Measurements from ENCODE around the gene DMPK. TPM values are rescaled to one million over a fixed set of nuclear protein-coding genes. Genes with fewer than 3 reads are reported as not detected.
A peak's percentile ranks its signal among the peaks of the same experiment; 100 is the strongest.

Gene DMPK
- total and polyA plus RNA-seq, 2 experiments from 2014 or later: 9.8 to 24.0 TPM

GRCh38 chr19:45770192-45771101 is 11.8 kb downstream of the DMPK start:
- H3K4me3 Mint-ChIP-seq: peak overlapping the region; percentile 91
- peak overlapping the region; percentile 99 for H3K27ac Mint-ChIP-seq
- no peaks in the 10 kb centered on the region for H3K79me2 ChIP-seq (replicated peaks; ENCODE audit: insufficient read depth)
- H4K20me1 ChIP-seq (replicated peaks; ENCODE audit: insufficient read depth): peaks cover 3% of the 10 kb centered on the region; the same call in 1 of the 2 replicates
- H3K27me3 Mint-ChIP-seq (ENCODE audit: insufficient read depth, low read depth, poor library complexity): peaks cover 35% of the 10 kb centered on the region
- peaks cover 29% of the 10 kb centered on the region for H3F3A ChIP-seq (replicated peaks; ENCODE audit: low read depth)
- no peaks in the 10 kb centered on the region; the same call in 2 of the 3 replicates for H3K9me3 Mint-ChIP-seq
- H3K4me3 ChIP-seq: peak overlapping the region; percentile 76
- peaks cover 20% of the 10 kb centered on the region for H3K4me1 Mint-ChIP-seq
- H3K4me2 ChIP-seq: peak overlapping the region; percentile 99
- H3K27me3 ChIP-seq (ENCODE audit: insufficient read depth): no peaks in the 10 kb centered on the region
- ATAC-seq (peak; percentile 61), DNase-seq (ENCODE audit: low spot score) (peak; percentile 99)
- 0 out of 2 replicates have a peak, but pooled peaks have one; percentile 34 for TF ChIP-seq ETS1 (IDR thresholded peaks at IDR 0.05)
- TF ChIP-seq, protein P1, sequence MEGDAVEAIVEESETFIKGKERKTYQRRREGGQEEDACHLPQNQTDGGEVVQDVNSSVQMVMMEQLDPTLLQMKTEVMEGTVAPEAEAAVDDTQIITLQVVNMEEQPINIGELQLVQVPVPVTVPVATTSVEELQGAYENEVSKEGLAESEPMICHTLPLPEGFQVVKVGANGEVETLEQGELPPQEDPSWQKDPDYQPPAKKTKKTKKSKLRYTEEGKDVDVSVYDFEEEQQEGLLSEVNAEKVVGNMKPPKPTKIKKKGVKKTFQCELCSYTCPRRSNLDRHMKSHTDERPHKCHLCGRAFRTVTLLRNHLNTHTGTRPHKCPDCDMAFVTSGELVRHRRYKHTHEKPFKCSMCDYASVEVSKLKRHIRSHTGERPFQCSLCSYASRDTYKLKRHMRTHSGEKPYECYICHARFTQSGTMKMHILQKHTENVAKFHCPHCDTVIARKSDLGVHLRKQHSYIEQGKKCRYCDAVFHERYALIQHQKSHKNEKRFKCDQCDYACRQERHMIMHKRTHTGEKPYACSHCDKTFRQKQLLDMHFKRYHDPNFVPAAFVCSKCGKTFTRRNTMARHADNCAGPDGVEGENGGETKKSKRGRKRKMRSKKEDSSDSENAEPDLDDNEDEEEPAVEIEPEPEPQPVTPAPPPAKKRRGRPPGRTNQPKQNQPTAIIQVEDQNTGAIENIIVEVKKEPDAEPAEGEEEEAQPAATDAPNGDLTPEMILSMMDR (conservative IDR thresholded peaks at IDR 0.05; ENCODE audit: low read depth in 2 of 2): peak; percentile 68 to 79
- peak; percentile 91 for TF ChIP-seq POLR2AphosphoS5 (IDR thresholded peaks at IDR 0.05; ENCODE audit: low read depth)
- TF ChIP-seq, protein P2, sequence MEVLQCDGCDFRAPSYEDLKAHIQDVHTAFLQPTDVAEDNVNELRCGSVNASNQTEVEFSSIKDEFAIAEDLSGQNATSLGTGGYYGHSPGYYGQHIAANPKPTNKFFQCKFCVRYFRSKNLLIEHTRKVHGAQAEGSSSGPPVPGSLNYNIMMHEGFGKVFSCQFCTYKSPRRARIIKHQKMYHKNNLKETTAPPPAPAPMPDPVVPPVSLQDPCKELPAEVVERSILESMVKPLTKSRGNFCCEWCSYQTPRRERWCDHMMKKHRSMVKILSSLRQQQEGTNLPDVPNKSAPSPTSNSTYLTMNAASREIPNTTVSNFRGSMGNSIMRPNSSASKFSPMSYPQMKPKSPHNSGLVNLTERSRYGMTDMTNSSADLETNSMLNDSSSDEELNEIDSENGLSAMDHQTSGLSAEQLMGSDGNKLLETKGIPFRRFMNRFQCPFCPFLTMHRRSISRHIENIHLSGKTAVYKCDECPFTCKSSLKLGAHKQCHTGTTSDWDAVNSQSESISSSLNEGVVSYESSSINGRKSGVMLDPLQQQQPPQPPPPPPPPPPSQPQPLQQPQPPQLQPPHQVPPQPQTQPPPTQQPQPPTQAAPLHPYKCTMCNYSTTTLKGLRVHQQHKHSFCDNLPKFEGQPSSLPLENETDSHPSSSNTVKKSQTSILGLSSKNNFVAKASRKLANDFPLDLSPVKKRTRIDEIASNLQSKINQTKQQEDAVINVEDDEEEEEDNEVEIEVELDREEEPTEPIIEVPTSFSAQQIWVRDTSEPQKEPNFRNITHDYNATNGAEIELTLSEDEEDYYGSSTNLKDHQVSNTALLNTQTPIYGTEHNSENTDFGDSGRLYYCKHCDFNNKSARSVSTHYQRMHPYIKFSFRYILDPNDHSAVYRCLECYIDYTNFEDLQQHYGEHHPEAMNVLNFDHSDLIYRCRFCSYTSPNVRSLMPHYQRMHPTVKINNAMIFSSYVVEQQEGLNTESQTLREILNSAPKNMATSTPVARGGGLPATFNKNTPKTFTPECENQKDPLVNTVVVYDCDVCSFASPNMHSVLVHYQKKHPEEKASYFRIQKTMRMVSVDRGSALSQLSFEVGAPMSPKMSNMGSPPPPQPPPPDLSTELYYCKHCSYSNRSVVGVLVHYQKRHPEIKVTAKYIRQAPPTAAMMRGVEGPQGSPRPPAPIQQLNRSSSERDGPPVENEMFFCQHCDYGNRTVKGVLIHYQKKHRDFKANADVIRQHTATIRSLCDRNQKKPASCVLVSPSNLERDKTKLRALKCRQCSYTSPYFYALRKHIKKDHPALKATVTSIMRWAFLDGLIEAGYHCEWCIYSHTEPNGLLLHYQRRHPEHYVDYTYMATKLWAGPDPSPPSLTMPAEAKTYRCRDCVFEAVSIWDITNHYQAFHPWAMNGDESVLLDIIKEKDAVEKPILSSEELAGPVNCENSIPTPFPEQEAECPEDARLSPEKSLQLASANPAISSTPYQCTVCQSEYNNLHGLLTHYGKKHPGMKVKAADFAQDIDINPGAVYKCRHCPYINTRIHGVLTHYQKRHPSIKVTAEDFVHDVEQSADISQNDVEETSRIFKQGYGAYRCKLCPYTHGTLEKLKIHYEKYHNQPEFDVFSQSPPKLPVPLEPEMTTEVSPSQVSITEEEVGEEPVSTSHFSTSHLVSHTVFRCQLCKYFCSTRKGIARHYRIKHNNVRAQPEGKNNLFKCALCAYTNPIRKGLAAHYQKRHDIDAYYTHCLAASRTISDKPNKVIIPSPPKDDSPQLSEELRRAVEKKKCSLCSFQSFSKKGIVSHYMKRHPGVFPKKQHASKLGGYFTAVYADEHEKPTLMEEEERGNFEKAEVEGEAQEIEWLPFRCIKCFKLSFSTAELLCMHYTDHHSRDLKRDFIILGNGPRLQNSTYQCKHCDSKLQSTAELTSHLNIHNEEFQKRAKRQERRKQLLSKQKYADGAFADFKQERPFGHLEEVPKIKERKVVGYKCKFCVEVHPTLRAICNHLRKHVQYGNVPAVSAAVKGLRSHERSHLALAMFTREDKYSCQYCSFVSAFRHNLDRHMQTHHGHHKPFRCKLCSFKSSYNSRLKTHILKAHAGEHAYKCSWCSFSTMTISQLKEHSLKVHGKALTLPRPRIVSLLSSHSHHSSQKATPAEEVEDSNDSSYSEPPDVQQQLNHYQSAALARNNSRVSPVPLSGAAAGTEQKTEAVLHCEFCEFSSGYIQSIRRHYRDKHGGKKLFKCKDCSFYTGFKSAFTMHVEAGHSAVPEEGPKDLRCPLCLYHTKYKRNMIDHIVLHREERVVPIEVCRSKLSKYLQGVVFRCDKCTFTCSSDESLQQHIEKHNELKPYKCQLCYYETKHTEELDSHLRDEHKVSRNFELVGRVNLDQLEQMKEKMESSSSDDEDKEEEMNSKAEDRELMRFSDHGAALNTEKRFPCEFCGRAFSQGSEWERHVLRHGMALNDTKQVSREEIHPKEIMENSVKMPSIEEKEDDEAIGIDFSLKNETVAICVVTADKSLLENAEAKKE (CRISPR knock-in tag; IDR thresholded peaks at IDR 0.05): no peak
- TF ChIP-seq CREB1 (CRISPR knock-in tag; IDR thresholded peaks at IDR 0.05; ENCODE audit: low read depth): 0 out of 2 replicates have a peak, but pooled peaks have one; percentile 57
- no peaks in the 10 kb centered on the region for H3K9me2 ChIP-seq (ENCODE audit: insufficient read depth)
- H3K27ac ChIP-seq (ENCODE audit: low read depth): peak overlapping the region; percentile 97
- peaks cover 20% of the 10 kb centered on the region for H3K4me1 ChIP-seq (ENCODE audit: insufficient read depth)
- 0 out of 2 replicates have a peak, but pooled peaks cover 3% of the 10 kb centered on the region for H3K36me3 ChIP-seq (ENCODE audit: insufficient read depth)
- peaks cover 23% of the 10 kb centered on the region for H3K36me3 Mint-ChIP-seq (ENCODE audit: low read depth)
- no peak overlapping the region for H2AFZ ChIP-seq

Data from GM23338 (cell line).